GM19468 (cell line): ENCODE measurements around the gene NOP14.
"Not testable (repeated sequence)": the region's sequence is repeated elsewhere in the genome, so short reads cannot be mapped to it uniquely, and the experiment has no call there.

ENCODE experiments used
- ATAC-seq: cut with Tn5 transposase; IDR thresholded peaks from one replicate; pipeline ENCODE4 v1.9.1; 2021; ENCODE audit warnings: mild to moderate bottlenecking, moderate library complexity, moderate number of reproducible peaks; ENCODE audit not compliant: unreplicated experiment; ENCODE audit errors: extremely low read depth

Gene NOP14

GRCh38 chr4:2918300-2918699 lies 44.9 kb downstream of the NOP14 start:
- not testable (repeated sequence) for ATAC-seq

GRCh38 chr4:2916696-2917095 lies 46.5 kb downstream of the NOP14 start:
- ATAC-seq: not testable (repeated sequence)

- no peak for ATAC-seq
Observed at GRCh38 chr4:2915789-2916188, 47.4 kb downstream of the NOP14 start.

- no peak for ATAC-seq
Observed at GRCh38 chr4:2914256-2915126, 48.7 kb downstream of the NOP14 start.

- ATAC-seq: no peak
Observed at GRCh38 chr4:2913168-2913567, 50.0 kb downstream of the NOP14 start.

GRCh38 chr4:2911868-2912267 lies 51.3 kb downstream of the NOP14 start:
- no peak for ATAC-seq

- no peak for ATAC-seq
Observed at GRCh38 chr4:2910409-2910808, 52.8 kb downstream of the NOP14 start.

GRCh38 chr4:2909583-2909982 lies 53.6 kb downstream of the NOP14 start:
- no peak for ATAC-seq

GRCh38 chr4:2908686-2909085 lies 54.5 kb downstream of the NOP14 start:
- ATAC-seq: no peak

GRCh38 chr4:2907706-2908293 lies 55.4 kb downstream of the NOP14 start:
- ATAC-seq: no peak

GRCh38 chr4:2907226-2907625 lies 56.0 kb downstream of the NOP14 start:
- ATAC-seq: no peak

GRCh38 chr4:2906218-2906617 lies 57.0 kb downstream of the NOP14 start:
- no peak for ATAC-seq

GRCh38 chr4:2905544-2905943 lies 57.7 kb downstream of the NOP14 start:
- no peak for ATAC-seq

- ATAC-seq: no peak
Observed at GRCh38 chr4:2902126-2902525, 61.1 kb downstream of the NOP14 start.

- ATAC-seq: no peak
Observed at GRCh38 chr4:2901186-2901585, 62.0 kb downstream of the NOP14 start.

GRCh38 chr4:2900741-2901140 lies 62.5 kb downstream of the NOP14 start:
- no peak for ATAC-seq

GRCh38 chr4:2898001-2898400 lies 65.2 kb downstream of the NOP14 start:
- ATAC-seq: no peak

- no peak for ATAC-seq
Observed at GRCh38 chr4:2893772-2894171, 69.4 kb downstream of the NOP14 start.

- ATAC-seq: no peak
Observed at GRCh38 chr4:2891294-2891693, 71.9 kb downstream of the NOP14 start.

- no peak for ATAC-seq
Observed at GRCh38 chr4:2888886-2889285, 74.3 kb downstream of the NOP14 start.
